Liver (tissue), 9 donors: Measurements from ENCODE around the gene TMCO4. TPM values are rescaled to one million over a fixed set of nuclear protein-coding genes. Genes with fewer than 3 reads are reported as not detected.

Experiments used
- DNase-seq: peaks from one replicate; pipeline ENCODE4 v3.0.0-alpha.2; 2017; ENCODE audit warnings: low spot score
- H3K27ac ChIP-seq, 2 donors: one replicate each; pipeline ENCODE4 v1.7.0; 2013; ENCODE audit warnings: inconsistent platforms in 2 of 2, low read length in 2 of 2, control low read depth in 1 of 2, low read depth in 1 of 2, mild to moderate bottlenecking in 1 of 2
- H3K27me3 ChIP-seq, 4 donors: one replicate each; pipeline versions ENCODE4 v1.6.1 to v1.7.0; 2013; ENCODE audit warnings: low read length in 3 of 4, inconsistent platforms in 1 of 4, mild to moderate bottlenecking in 1 of 4, moderate library complexity in 1 of 4; ENCODE audit not compliant: control insufficient read depth in 4 of 4, insufficient read depth in 4 of 4
- H3K36me3 ChIP-seq, 4 donors: one replicate each; pipeline versions ENCODE4 v1.6.1 to v1.7.0; 2013; ENCODE audit warnings: low read length in 3 of 4, mild to moderate bottlenecking in 3 of 4, low read depth in 1 of 4, moderate library complexity in 1 of 4; ENCODE audit not compliant: control insufficient read depth in 4 of 4, insufficient read depth in 3 of 4
- H3K4me1 ChIP-seq, 4 donors: one replicate each; pipeline versions ENCODE4 v1.6.1 to v1.7.0; 2013; ENCODE audit warnings: low read length in 3 of 4, mild to moderate bottlenecking in 3 of 4, moderate library complexity in 1 of 4; ENCODE audit not compliant: control insufficient read depth in 4 of 4, insufficient read depth in 4 of 4
- H3K4me3 ChIP-seq, 3 donors: one replicate each; pipeline versions ENCODE4 v1.6.1 to v1.7.0; 2013; ENCODE audit warnings: low read length in 3 of 3, control low read depth in 1 of 3, low read depth in 1 of 3, mild to moderate bottlenecking in 1 of 3
- H3K9ac ChIP-seq, 2 donors: one replicate each; pipeline ENCODE4 v1.7.0; 2013; ENCODE audit warnings: low read length in 2 of 2, mild to moderate bottlenecking in 2 of 2, moderate library complexity in 2 of 2, control low read depth in 1 of 2, low read depth in 1 of 2
- H3K9me3 ChIP-seq, 4 donors: one replicate each; pipeline versions ENCODE4 v1.6.1 to v1.7.0; 2013; ENCODE audit warnings: low read length in 3 of 4; ENCODE audit not compliant: control insufficient read depth in 4 of 4
- CTCF ChIP-seq: fragments of 150-350 bp; IDR thresholded peaks from 2 replicates; pipeline ENCODE4 v1.5.1; 2017; ENCODE audit warnings: improper control_type of control experiment, low read depth, low read length; ENCODE audit not compliant: missing input control
- EGR1 ChIP-seq, 2 donors: IDR thresholded peaks; 2 replicates each; pipeline ENCODE4 v1.6.1; 2016 to 2018; ENCODE audit warnings: antibody characterized with exemption in 2 of 2, low read depth in 2 of 2
- GABPA ChIP-seq, 2 donors: IDR thresholded peaks in 1 of 2; conservative IDR thresholded peaks in 1 of 2; 2 replicates each; pipeline ENCODE4 v1.6.1; 2016; ENCODE audit warnings: antibody characterized with exemption in 2 of 2, mild to moderate bottlenecking in 1 of 2, moderate library complexity in 1 of 2
- HNF4A ChIP-seq, 2 donors: conservative IDR thresholded peaks; 2 replicates each; pipeline ENCODE4 v1.6.1; 2016; ENCODE audit warnings: antibody characterized with exemption in 2 of 2, mild to moderate bottlenecking in 2 of 2
- JUND ChIP-seq, 2 donors: IDR thresholded peaks; 2 replicates each; pipeline ENCODE4 v1.6.1; 2016; ENCODE audit warnings: antibody characterized with exemption in 2 of 2
- MAX ChIP-seq: IDR thresholded peaks from 2 replicates; pipeline ENCODE4 v1.6.1; 2016; ENCODE audit warnings: antibody characterized with exemption
- NR2F2 ChIP-seq: IDR thresholded peaks from 2 replicates; pipeline ENCODE4 v1.6.1; 2016; ENCODE audit warnings: antibody characterized with exemption
- RAD21 ChIP-seq, 2 donors: IDR thresholded peaks; 2 replicates each; pipeline ENCODE4 v1.6.1; 2016; ENCODE audit warnings: antibody characterized with exemption in 2 of 2, mild to moderate bottlenecking in 2 of 2
- REST ChIP-seq: IDR thresholded peaks from 2 replicates; pipeline ENCODE4 v1.6.1; 2016; ENCODE audit warnings: antibody characterized with exemption, mild to moderate bottlenecking
- RXRA ChIP-seq, 2 donors: IDR thresholded peaks; 2 replicates each; pipeline ENCODE4 v1.6.1; 2017 to 2018; ENCODE audit warnings: antibody characterized with exemption in 2 of 2, mild to moderate bottlenecking in 1 of 2
- SP1 ChIP-seq: IDR thresholded peaks from 2 replicates; pipeline ENCODE4 v1.6.1; 2018; ENCODE audit warnings: antibody characterized with exemption, mild to moderate bottlenecking
- TAF1 ChIP-seq: conservative IDR thresholded peaks from 2 replicates; pipeline ENCODE4 v1.6.1; 2016; ENCODE audit warnings: antibody characterized with exemption, mild to moderate bottlenecking
- YY1 ChIP-seq: IDR thresholded peaks from 2 replicates; pipeline ENCODE4 v1.6.1; 2016; ENCODE audit warnings: antibody characterized with exemption, mild to moderate bottlenecking
- ZBTB33 ChIP-seq: IDR thresholded peaks from 2 replicates; pipeline ENCODE4 v1.6.1; 2016; ENCODE audit warnings: antibody characterized with exemption
- WGBS: extraction: QIAGEN DNeasy Blood & Tissue Kit; methylation state at CpG from one replicate; pipeline ENCODE4 v1.1.7; 2013; 5-methylcytosine and 5-hydroxymethylcytosine counted together
- polyA plus RNA-seq, 2 donors: library from polyadenylated mRNA; stranded (reverse) in 1 of 2; unstranded in 1 of 2; fragments of 200-250 nt in 1 of 2; fragments of >200 nt in 1 of 2; fragmentation: Nextera tagmentation in 1 of 2; extraction: Ambion mirVana in 1 of 2; gene quantifications; one replicate each; pipeline versions ENCODE4 v1.2.1 to v1.2.3, GENCODE V29; 2013 to 2015
- total RNA-seq, 2 donors: library from RNA; depleted of rRNA; stranded (reverse); fragments of >200 nt; gene quantifications; one replicate each; pipeline ENCODE4 v1.2.3, GENCODE V29; 2014
- donor health status: healthy.
- donor health status: healthy.
- donor health status: healthy.
- donor health status: healthy.
- donor health status: healthy.

TMCO4 gene
- total and polyA plus RNA-seq, 4 donors, result 4.0 to 9.5 (median 6.0) TPM

GRCh38 chr1:19772053-19772452 lies 27.7 kb downstream of the TMCO4 start:
- 90% methylated on average over 9 of the region's 9 CpGs for WGBS
- TF ChIP-seq YY1, result no peak
- TF ChIP-seq SP1, result no peak
- TF ChIP-seq GABPA (IDR thresholded peaks at IDR 0.05 in 1 of 2, conservative IDR thresholded peaks at IDR 0.05 in 1 of 2), result no peak
- TF ChIP-seq RXRA (IDR thresholded peaks at IDR 0.05), result no peak
- TF ChIP-seq NR2F2, result no peak
- TF ChIP-seq RAD21 (IDR thresholded peaks at IDR 0.05), result no peak
- TF ChIP-seq MAX, result no peak
- no peak overlapping the region for H3K27ac ChIP-seq
- H3K36me3 ChIP-seq, result peaks cover 0 to 24% (median 13%) of the 10 kb centered on the region in 4 donors
- H3K9me3 ChIP-seq, result no peaks in the 10 kb centered on the region
- no peak for DNase-seq
- no peaks in the 10 kb centered on the region for H3K27me3 ChIP-seq
- H3K4me1 ChIP-seq, result no peaks in the 10 kb centered on the region
- H3K4me3 ChIP-seq, result no peak overlapping the region
- no peak overlapping the region for H3K9ac ChIP-seq

- DNase-seq, result no peak
Observed at GRCh38 chr1:19771350-19771749, 28.4 kb downstream of the TMCO4 start.

More at GRCh38 chr1:19771350-19771749, 28.4 kb downstream of the TMCO4 start:
- Histone ChIP-seq H3K4me3 (no peak overlapping the region), H3K4me1 (no peaks in the 10 kb centered on the region), H3K9ac (no peak overlapping the region), H3K27me3 (no peaks in the 10 kb centered on the region), H3K9me3 (no peaks in the 10 kb centered on the region), H3K27ac (no peak overlapping the region), H3K36me3 (peaks cover 0 to 22% (median 15%) of the 10 kb centered on the region in 4 donors)
- 97% methylated on average over 6 of the region's 6 CpGs for WGBS
- TF ChIP-seq JUND (IDR thresholded peaks at IDR 0.05) (no peak), TAF1 (no peak), RAD21 (IDR thresholded peaks at IDR 0.05) (no peak), HNF4A (conservative IDR thresholded peaks at IDR 0.05) (no peak), NR2F2 (no peak), REST (no peak), CTCF (no peak), EGR1 (IDR thresholded peaks at IDR 0.05; ENCODE audit: low read depth in 2 of 2) (no peak), ZBTB33 (no peak)
